ENCODE results near the gene NDUFB3. TPM values are rescaled to one million over a fixed set of nuclear protein-coding genes. Genes with fewer than 3 reads are reported as not detected.

The NDUFB3 gene
- total RNA-seq, 1 donor from 2014 or later = 93.9 TPM

GRCh38 chr2:201127570-201127969 lies 55.8 kb downstream of the NDUFB3 start:
- no peaks in the 10 kb centered on the region for H3K27me3 Mint-ChIP-seq (ENCODE audit: unreplicated experiment)
- H3K9me3 Mint-ChIP-seq (ENCODE audit: unreplicated experiment) = peaks cover 2% of the 10 kb centered on the region
- no peak overlapping the region for H3K27ac Mint-ChIP-seq (ENCODE audit: unreplicated experiment)
- H3K4me3 Mint-ChIP-seq (ENCODE audit: unreplicated experiment) = no peak overlapping the region
- no peak for TF ChIP-seq CTCF (IDR thresholded peaks at IDR 0.05; ENCODE audit: partially characterized antibody, unreplicated experiment)
- no peaks in the 10 kb centered on the region for H3K36me3 Mint-ChIP-seq (ENCODE audit: unreplicated experiment)
- H3K4me1 Mint-ChIP-seq (ENCODE audit: low read depth, unreplicated experiment) = peaks cover 29% of the 10 kb centered on the region
- no peak for DNase-seq

GRCh38 chr2:201128033-201128432 lies 56.2 kb downstream of the NDUFB3 start:
- Mint-ChIP-seq H3K4me3 (ENCODE audit: unreplicated experiment) (no peak overlapping the region), H3K36me3 (ENCODE audit: unreplicated experiment) (no peaks in the 10 kb centered on the region), H3K27ac (ENCODE audit: unreplicated experiment) (no peak overlapping the region), H3K4me1 (ENCODE audit: low read depth, unreplicated experiment) (peaks cover 26% of the 10 kb centered on the region), H3K27me3 (ENCODE audit: unreplicated experiment) (no peaks in the 10 kb centered on the region), H3K9me3 (ENCODE audit: unreplicated experiment) (peaks cover 4% of the 10 kb centered on the region)
- TF ChIP-seq CTCF (IDR thresholded peaks at IDR 0.05; ENCODE audit: partially characterized antibody, unreplicated experiment) = no peak
- DNase-seq = no peak

DNA sequence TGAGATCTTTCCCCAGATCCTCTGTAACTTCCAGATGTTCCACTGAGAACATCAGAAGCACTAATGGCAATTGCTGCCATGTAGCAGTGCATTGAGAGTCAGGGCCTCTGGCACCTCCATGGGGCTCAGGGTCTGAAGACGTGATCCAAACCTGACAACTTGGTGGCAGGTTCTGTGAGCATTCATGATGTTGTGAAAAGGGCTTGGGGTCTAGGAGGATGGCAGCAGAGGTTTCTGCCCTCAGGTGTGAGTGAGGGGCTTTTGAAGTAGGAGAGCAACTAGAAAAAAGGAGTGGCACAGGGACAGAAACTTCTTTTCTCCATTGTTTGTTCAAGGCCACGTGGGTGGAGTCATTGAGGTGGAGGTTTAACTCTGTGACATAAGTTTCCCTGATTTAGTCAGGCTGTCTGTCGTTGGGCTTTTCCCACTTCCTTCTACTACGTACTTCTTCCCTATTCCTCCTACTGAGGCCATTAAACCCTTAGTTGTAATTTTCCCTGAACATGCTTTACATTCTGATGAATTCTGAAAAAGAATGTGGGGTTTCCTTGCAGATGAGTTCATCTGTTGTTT lies 57.2 kb downstream of the NDUFB3 start:
- no peaks in the 10 kb centered on the region for H3K36me3 Mint-ChIP-seq (ENCODE audit: unreplicated experiment)
- peaks cover 24% of the 10 kb centered on the region for H3K4me1 Mint-ChIP-seq (ENCODE audit: low read depth, unreplicated experiment)
- H3K9me3 Mint-ChIP-seq (ENCODE audit: unreplicated experiment) = peaks cover 3% of the 10 kb centered on the region
- no peak for DNase-seq
- H3K27ac Mint-ChIP-seq (ENCODE audit: unreplicated experiment) = no peak overlapping the region
- H3K27me3 Mint-ChIP-seq (ENCODE audit: unreplicated experiment) = no peaks in the 10 kb centered on the region
- TF ChIP-seq CTCF (IDR thresholded peaks at IDR 0.05; ENCODE audit: partially characterized antibody, unreplicated experiment) = no peak
- no peak overlapping the region for H3K4me3 Mint-ChIP-seq (ENCODE audit: unreplicated experiment)

DNA sequence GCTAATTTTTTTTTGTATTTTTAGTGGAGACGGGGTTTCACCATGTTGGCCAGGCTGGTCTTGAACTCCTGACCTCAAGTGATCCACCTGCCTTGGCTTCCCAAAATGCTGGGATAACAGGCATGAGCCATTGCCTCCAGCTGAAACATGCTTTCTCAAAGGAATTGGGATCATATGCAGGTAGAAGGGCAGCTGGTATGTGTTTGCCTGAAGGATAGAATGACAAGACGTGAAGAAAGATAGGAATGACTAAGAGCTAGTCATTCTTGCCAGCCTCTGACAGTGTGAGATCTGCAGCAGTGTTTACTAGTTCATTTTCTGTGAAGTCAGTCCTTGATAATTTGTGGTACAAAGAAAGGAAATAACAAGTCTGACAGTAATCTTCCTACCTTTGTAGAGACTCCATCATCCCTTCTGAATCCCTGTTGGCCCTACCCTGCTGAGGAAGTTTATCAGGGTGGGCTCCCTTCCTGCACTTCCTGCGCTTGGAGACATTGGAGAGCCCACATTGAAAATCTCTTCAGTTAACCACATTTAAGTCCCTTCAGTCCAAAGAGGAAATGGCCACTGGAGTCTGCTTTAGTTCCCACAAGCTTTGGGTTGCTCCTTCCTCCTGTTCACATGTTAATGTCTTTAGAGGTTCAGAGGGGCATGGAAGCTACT lies 58.9 kb downstream of the NDUFB3 start:
- H3K4me1 Mint-ChIP-seq (ENCODE audit: low read depth, unreplicated experiment) = peaks cover 18% of the 10 kb centered on the region
- TF ChIP-seq CTCF (IDR thresholded peaks at IDR 0.05; ENCODE audit: partially characterized antibody, unreplicated experiment) = no peak
- no peak overlapping the region for H3K27ac Mint-ChIP-seq (ENCODE audit: unreplicated experiment)
- peaks cover 3% of the 10 kb centered on the region for H3K9me3 Mint-ChIP-seq (ENCODE audit: unreplicated experiment)
- H3K36me3 Mint-ChIP-seq (ENCODE audit: unreplicated experiment) = no peaks in the 10 kb centered on the region
- DNase-seq = no peak
- H3K4me3 Mint-ChIP-seq (ENCODE audit: unreplicated experiment) = no peak overlapping the region
- H3K27me3 Mint-ChIP-seq (ENCODE audit: unreplicated experiment) = no peaks in the 10 kb centered on the region

- Mint-ChIP-seq H3K9me3 (ENCODE audit: unreplicated experiment) (peaks cover 3% of the 10 kb centered on the region), H3K4me1 (ENCODE audit: low read depth, unreplicated experiment) (peaks cover 8% of the 10 kb centered on the region), H3K27ac (ENCODE audit: unreplicated experiment) (no peak overlapping the region), H3K4me3 (ENCODE audit: unreplicated experiment) (no peak overlapping the region), H3K36me3 (ENCODE audit: unreplicated experiment) (peaks cover 7% of the 10 kb centered on the region), H3K27me3 (ENCODE audit: unreplicated experiment) (peaks cover 4% of the 10 kb centered on the region)
- no peak for TF ChIP-seq CTCF (IDR thresholded peaks at IDR 0.05; ENCODE audit: partially characterized antibody, unreplicated experiment)
- DNase-seq = no peak
Observed at GRCh38 chr2:201132518-201132917, 60.7 kb downstream of the NDUFB3 start.

Measured in glutamatergic neuron (in vitro differentiated cells).